ENCODE results near the gene ZBTB49.

DNA sequence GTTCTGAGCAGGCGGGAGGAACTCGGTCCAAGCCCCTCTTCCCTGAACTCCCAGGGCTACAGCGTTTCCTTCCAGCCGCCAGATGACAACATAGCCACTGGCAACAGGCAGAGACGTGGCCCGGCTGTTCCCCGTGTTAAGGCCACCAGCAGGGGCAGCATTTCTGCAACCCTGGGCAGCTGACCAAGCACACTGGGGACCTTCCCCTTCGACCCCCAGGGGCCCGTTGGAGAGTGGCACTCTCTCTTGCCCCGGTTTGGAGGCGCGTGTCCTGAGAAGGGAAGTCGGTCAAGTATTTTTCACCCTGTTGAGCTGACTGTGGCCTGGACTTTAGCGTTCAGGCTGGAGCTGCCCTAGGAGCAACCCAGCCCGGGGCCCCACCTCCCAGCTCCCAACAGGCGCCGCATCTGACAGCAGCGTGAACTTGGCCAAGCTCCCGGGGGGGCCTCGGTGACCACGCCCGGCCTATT, 37.6 kb downstream of the ZBTB49 start:
- TF ChIP-seq, protein P1, sequence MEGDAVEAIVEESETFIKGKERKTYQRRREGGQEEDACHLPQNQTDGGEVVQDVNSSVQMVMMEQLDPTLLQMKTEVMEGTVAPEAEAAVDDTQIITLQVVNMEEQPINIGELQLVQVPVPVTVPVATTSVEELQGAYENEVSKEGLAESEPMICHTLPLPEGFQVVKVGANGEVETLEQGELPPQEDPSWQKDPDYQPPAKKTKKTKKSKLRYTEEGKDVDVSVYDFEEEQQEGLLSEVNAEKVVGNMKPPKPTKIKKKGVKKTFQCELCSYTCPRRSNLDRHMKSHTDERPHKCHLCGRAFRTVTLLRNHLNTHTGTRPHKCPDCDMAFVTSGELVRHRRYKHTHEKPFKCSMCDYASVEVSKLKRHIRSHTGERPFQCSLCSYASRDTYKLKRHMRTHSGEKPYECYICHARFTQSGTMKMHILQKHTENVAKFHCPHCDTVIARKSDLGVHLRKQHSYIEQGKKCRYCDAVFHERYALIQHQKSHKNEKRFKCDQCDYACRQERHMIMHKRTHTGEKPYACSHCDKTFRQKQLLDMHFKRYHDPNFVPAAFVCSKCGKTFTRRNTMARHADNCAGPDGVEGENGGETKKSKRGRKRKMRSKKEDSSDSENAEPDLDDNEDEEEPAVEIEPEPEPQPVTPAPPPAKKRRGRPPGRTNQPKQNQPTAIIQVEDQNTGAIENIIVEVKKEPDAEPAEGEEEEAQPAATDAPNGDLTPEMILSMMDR (IDR thresholded peaks at IDR 0.05), result no peak
- TF ChIP-seq MLX (CRISPR knock-in tag; IDR thresholded peaks at IDR 0.05) (no peak), FOXK1 (CRISPR knock-in tag; IDR thresholded peaks at IDR 0.05) (peak; percentile 48; the same call in 1 of the 2 replicates), ESRRA (CRISPR knock-in tag; IDR thresholded peaks at IDR 0.05; ENCODE audit: borderline replicate concordance) (no peak), ZBTB21 (CRISPR knock-in tag; IDR thresholded peaks at IDR 0.05; ENCODE audit: borderline replicate concordance) (no peak), NR2C2 (CRISPR knock-in tag; IDR thresholded peaks at IDR 0.05) (no peak), NFYB (CRISPR knock-in tag; conservative IDR thresholded peaks at IDR 0.05; ENCODE audit: low read depth) (no peak), ETV6 (CRISPR knock-in tag; IDR thresholded peaks at IDR 0.05) (no peak), ZNF219 (CRISPR knock-in tag; IDR thresholded peaks at IDR 0.05; ENCODE audit: borderline replicate concordance) (no peak), FOXP1 (CRISPR knock-in tag; IDR thresholded peaks at IDR 0.05; ENCODE audit: borderline replicate concordance) (no peak), ZMAT4 (CRISPR knock-in tag; IDR thresholded peaks at IDR 0.05) (no peak)
- TF ChIP-seq, protein P2, sequence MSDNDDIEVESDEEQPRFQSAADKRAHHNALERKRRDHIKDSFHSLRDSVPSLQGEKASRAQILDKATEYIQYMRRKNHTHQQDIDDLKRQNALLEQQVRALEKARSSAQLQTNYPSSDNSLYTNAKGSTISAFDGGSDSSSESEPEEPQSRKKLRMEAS (CRISPR knock-in tag; IDR thresholded peaks at IDR 0.05), result no peak
- TF ChIP-seq, protein P3, sequence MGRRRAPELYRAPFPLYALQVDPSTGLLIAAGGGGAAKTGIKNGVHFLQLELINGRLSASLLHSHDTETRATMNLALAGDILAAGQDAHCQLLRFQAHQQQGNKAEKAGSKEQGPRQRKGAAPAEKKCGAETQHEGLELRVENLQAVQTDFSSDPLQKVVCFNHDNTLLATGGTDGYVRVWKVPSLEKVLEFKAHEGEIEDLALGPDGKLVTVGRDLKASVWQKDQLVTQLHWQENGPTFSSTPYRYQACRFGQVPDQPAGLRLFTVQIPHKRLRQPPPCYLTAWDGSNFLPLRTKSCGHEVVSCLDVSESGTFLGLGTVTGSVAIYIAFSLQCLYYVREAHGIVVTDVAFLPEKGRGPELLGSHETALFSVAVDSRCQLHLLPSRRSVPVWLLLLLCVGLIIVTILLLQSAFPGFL (CRISPR knock-in tag; IDR thresholded peaks at IDR 0.05; ENCODE audit: borderline replicate concordance), result no peak
- TF ChIP-seq, protein P4, sequence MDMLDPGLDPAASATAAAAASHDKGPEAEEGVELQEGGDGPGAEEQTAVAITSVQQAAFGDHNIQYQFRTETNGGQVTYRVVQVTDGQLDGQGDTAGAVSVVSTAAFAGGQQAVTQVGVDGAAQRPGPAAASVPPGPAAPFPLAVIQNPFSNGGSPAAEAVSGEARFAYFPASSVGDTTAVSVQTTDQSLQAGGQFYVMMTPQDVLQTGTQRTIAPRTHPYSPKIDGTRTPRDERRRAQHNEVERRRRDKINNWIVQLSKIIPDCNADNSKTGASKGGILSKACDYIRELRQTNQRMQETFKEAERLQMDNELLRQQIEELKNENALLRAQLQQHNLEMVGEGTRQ (CRISPR knock-in tag; IDR thresholded peaks at IDR 0.05), result peak; percentile 43; the same call in 1 of the 2 replicates
